ENCODE results near the gene ZFP62. TPM values are rescaled to one million over a fixed set of nuclear protein-coding genes. Genes with fewer than 3 reads are reported as not detected.

The ZFP62 gene
- total and polyA plus RNA-seq, 2 of the 8 experiments (the other 6 are each of a cell fraction or from before 2014, with no cell fraction given) = 9.3 to 38.5 TPM

DNA sequence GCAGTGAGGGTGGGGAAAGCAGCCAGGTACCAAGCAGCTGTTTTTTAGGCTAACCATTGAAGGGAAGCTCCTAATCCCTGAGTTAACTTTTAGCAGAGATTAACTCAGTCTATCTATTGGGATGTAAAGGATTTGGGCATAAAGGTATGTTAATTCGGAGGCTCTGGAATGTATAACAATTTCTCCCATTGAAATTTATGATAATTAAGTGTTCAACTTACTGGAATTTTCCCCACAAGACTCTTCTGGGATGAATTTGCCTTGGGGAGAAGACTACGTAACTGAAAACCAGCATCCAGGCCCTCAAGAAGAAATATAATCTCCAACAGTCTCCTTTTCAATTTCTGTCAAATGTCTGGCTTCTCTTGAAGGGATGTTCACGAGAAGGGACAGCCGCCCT lies 23.6 kb downstream of the ZFP62 start:
- no peak overlapping the region for H2AFZ ChIP-seq (ENCODE audit: low read length)
- no peak for FAIRE-seq

More for the DNA sequence above, 23.6 kb downstream of the ZFP62 start:
- no peaks in the 10 kb centered on the region for H4K20me1 ChIP-seq (replicated peaks in 1 of 2; ENCODE audit: control insufficient read depth in 1 of 2, insufficient read depth in 2 of 2, low read length in 2 of 2)
- no peak overlapping the region for H2BK20ac ChIP-seq (ENCODE audit: low read length)
- no peak overlapping the region for H2BK120ac ChIP-seq (replicated peaks; ENCODE audit: low read depth, low read length)
- H3K23me2 ChIP-seq (ENCODE audit: low read depth, low read length) = no peaks in the 10 kb centered on the region
- no peak overlapping the region for H3K14ac ChIP-seq (ENCODE audit: insufficient read length)
- no peak overlapping the region for H3K56ac ChIP-seq (replicated peaks; ENCODE audit: insufficient read length, low read depth, low read length)
- H3K4me3 ChIP-seq (ENCODE audit: extremely low read depth in 1 of 4, insufficient read depth in 2 of 4, low read depth in 3 of 4, low read length in 4 of 4) = no peak overlapping the region
- no peaks in the 10 kb centered on the region for H3K36me3 ChIP-seq (ENCODE audit: control insufficient read depth in 2 of 4, insufficient read depth in 4 of 4, low read length in 3 of 4)
- TF ChIP-seq POLR2A (IDR thresholded peaks at IDR 0.05; ENCODE audit: control extremely low read depth in 1 of 2, low read depth in 2 of 2, low read length in 2 of 2) = no peak
- TF ChIP-seq PHF8 (conservative IDR thresholded peaks at IDR 0.05; ENCODE audit: low read depth, low read length) = no peak
- TF ChIP-seq KDM1A (IDR thresholded peaks at IDR 0.05; ENCODE audit: borderline replicate concordance, low read length) = no peak
- no peak for TF ChIP-seq CREB1 (IDR thresholded peaks at IDR 0.05)
- no peak for TF ChIP-seq KDM4A (IDR thresholded peaks at IDR 0.05; ENCODE audit: low read depth, low read length, severe bottlenecking)
- no peak for TF ChIP-seq TEAD4 (IDR thresholded peaks at IDR 0.05; ENCODE audit: low read depth, low read length)
- TF ChIP-seq GTF2F1 (IDR thresholded peaks at IDR 0.05; ENCODE audit: borderline replicate concordance, low read depth, low read length) = no peak
- TF ChIP-seq MAFK (IDR thresholded peaks at IDR 0.05; ENCODE audit: low read depth, low read length) = no peak
- TF ChIP-seq JUND (IDR thresholded peaks at IDR 0.05; ENCODE audit: low read length) = no peak
- no peak for TF ChIP-seq TBP (IDR thresholded peaks at IDR 0.05; ENCODE audit: low read depth, low read length)
- TF ChIP-seq SIRT6 (IDR thresholded peaks at IDR 0.05; ENCODE audit: low read length) = no peak
- no peak overlapping the region for H3K23ac ChIP-seq (ENCODE audit: insufficient read length)
- H3K9ac ChIP-seq (replicated peaks in 1 of 4; ENCODE audit: extremely low read depth in 1 of 4, low read depth in 3 of 4, low read length in 3 of 4) = no peak overlapping the region
- no peak overlapping the region for H4K8ac ChIP-seq (ENCODE audit: extremely low read depth, insufficient read depth, low read length)
- no peaks in the 10 kb centered on the region for H3K79me2 ChIP-seq (ENCODE audit: control insufficient read depth in 1 of 2, insufficient read depth in 2 of 2, low read length in 2 of 2)
- ChIA-PET CTCF (ENCODE audit: partially characterized antibody) (interaction anchor here (0.9 to 2.1 kb wide), 5 partner anchors 11 to 37 kb away, joined by 3 to 5 read pairs (median 3); no protein-coding TSS in a partner anchor), POLR2A (ENCODE audit: partially characterized antibody) (interaction anchor here (0.8 to 2.3 kb wide), 4 partner anchors 8 to 40 kb away, joined by 3 to 7 read pairs (median 3); no protein-coding TSS in a partner anchor)
- H3K4me2 ChIP-seq (ENCODE audit: insufficient read depth in 1 of 2, low read depth in 2 of 2, low read length in 2 of 2) = no peak overlapping the region
- H3K9me3 ChIP-seq (ENCODE audit: insufficient read depth in 2 of 2, low read depth in 1 of 2, low read length in 1 of 2) = peaks cover 0 to 3% of the 10 kb centered on the region in 2 experiments; a peak in 1 of 4 replicates
- DNase-seq (ENCODE audit: low read depth in 1 of 2, low spot score in 2 of 2) = no peak
- no peak overlapping the region for H4K5ac ChIP-seq (ENCODE audit: insufficient read length, low read depth, low read length)
- H2BK5ac ChIP-seq (ENCODE audit: low read depth, low read length) = no peak overlapping the region
- 0 out of 7 replicates have a peak, but pooled peaks cover 0 to 2% (median 0%) of the 10 kb centered on the region in 4 experiments for H3K4me1 ChIP-seq (replicated peaks in 1 of 4; ENCODE audit: control insufficient read depth in 3 of 4, insufficient read depth in 4 of 4, low read length in 3 of 4)
- H2AK5ac ChIP-seq (ENCODE audit: low read depth, low read length) = no peak overlapping the region
- H4K91ac ChIP-seq (replicated peaks; ENCODE audit: insufficient read length, low read length) = no peak overlapping the region
- peaks cover 0 to 4% (median 4%) of the 10 kb centered on the region in 4 experiments; a peak in 6 of 7 replicates for H3K27me3 ChIP-seq (replicated peaks in 1 of 4; ENCODE audit: control insufficient read depth in 3 of 4, extremely low read depth in 1 of 4, insufficient read depth in 3 of 4, low read length in 3 of 4)
- H2BK15ac ChIP-seq (ENCODE audit: low read length) = no peak overlapping the region
- H2BK12ac ChIP-seq (ENCODE audit: low read depth, low read length) = no peak overlapping the region
- H3K18ac ChIP-seq (ENCODE audit: extremely low read depth, low read length) = no peak overlapping the region
- WGBS, 2 experiments (ENCODE audit: extremely low coverage in 1 of 2, insufficient coverage in 1 of 2, insufficient read length in 1 of 2, insufficient replicate concordance in 2 of 2, low coverage in 1 of 2, low lambda C conversion rate in 2 of 2, missing lambda C conversion rate in 1 of 2) = 89% methylated on average over 4 of the region's 4 CpGs; no CpG with 5 or more reads in 1 of the 2 experiments
- H3K4ac ChIP-seq (replicated peaks; ENCODE audit: insufficient read length, low read depth, low read length) = no peak overlapping the region
- H3K27ac ChIP-seq (ENCODE audit: low read depth, low read length) = no peak overlapping the region
- H3K79me1 ChIP-seq (ENCODE audit: low read depth, low read length) = no peaks in the 10 kb centered on the region

Data from H1 (cell line).